ENCODE data around the gene AIG1.
"Not testable (repeated sequence)": the region's sequence is repeated elsewhere in the genome, so short reads cannot be mapped to it uniquely, and the experiment has no call there.

AIG1 gene

DNA sequence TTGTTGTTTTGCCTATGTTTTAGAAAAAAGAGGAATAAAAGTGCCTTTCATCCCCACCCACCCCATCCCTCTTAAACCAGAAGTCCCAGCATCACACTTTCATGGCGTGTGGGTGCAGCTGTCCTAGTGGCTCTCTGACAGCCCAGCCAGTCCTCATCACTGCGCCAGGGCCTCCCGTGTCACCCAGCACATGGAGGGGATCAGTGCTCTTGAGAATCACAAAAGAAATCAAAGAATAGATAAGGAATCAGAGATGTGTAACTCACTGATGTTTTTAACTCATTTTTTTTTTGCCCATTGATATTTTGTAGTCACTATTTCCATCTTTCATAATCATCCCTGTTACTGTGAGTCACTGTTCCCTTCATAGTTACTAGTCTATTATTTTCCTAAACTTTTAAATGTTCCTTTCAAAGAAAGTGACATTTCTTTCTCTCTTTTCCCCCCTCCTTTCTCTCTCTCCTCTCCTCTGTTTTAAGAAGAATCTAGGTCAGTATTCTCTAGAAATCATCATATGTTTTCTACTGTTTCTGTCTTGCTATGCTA lies 78.6 kb downstream of the AIG1 start:
- H3K9ac ChIP-seq (ENCODE audit: low read depth, low read length), result no peak overlapping the region
- no peaks in the 10 kb centered on the region for H3K4me1 ChIP-seq (ENCODE audit: insufficient read depth, low read length)
- H3K36me3 ChIP-seq (ENCODE audit: insufficient read depth, low read length), result peaks cover 5% of the 10 kb centered on the region; the same call in 1 of the 2 replicates
- no peaks in the 10 kb centered on the region for H3K9me3 ChIP-seq (ENCODE audit: control insufficient read depth, insufficient read depth, low read length)

DNA sequence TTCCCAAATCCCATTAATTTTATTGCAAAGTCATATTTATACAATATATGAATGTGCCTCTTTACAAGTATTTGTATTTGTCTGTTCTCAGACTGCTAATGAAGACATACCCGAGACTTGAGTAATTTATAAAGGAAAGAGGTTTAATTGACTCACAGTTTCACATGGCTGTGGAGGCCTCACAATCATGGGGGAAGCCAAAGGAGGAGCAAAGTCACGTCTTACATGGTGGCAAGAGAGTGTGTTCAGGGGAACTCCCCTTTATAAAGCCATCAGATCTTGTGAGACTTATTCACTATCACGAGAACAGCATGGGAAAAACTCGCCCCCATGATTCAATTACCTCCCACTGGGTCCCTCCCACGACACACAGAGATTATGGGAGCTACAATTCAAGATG lies 79.2 kb downstream of the AIG1 start:
- not testable (repeated sequence) for H3K9ac ChIP-seq (ENCODE audit: low read depth, low read length); H3K4me1 ChIP-seq (ENCODE audit: insufficient read depth, low read length); H3K36me3 ChIP-seq (ENCODE audit: insufficient read depth, low read length); H3K9me3 ChIP-seq (ENCODE audit: control insufficient read depth, insufficient read depth, low read length)

DNA sequence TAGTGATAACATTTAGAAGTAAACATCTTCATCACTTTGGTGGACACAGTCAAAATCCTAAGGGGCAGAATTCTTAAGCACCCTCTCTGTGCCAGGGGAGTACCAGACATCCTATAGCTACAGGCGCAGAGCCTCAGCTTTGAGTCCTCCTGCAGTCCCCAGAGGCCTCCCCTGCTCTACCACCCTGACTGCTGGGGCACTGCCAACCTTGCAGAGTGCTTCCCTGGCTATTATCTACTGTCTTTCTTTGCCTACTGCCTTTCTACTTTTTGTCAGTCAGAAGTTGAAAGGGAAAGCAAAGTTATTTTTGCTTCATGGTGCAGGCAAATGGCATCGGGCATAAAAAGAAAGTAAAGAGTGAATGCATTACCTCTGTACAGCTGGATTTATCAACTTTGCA lies 80.1 kb downstream of the AIG1 start:
- Histone ChIP-seq H3K4me1 (ENCODE audit: insufficient read depth, low read length) (no peaks in the 10 kb centered on the region), H3K36me3 (ENCODE audit: insufficient read depth, low read length) (peaks cover 5% of the 10 kb centered on the region; the same call in 1 of the 2 replicates), H3K9ac (ENCODE audit: low read depth, low read length) (no peak overlapping the region), H3K9me3 (ENCODE audit: control insufficient read depth, insufficient read depth, low read length) (no peaks in the 10 kb centered on the region)

DNA sequence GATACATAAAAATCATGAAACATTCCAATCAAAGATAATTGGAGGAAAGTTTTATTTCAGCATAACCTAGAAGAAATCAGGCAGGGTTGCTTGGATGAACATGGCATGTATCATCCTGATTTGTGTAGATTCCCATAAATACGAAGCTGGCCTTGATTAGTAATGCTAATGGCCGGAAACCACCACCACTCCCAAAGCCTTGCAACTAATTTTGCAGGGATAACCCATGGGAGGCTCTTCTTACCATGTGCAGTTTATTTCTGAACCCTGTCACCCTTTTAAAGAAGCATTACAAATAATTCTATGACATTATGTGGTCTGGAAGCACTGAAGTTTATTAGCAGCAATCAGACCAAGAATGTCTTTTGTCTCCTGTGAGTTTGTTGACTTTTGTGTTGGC lies 80.8 kb downstream of the AIG1 start:
- no peak overlapping the region for H3K9ac ChIP-seq (ENCODE audit: low read depth, low read length)
- no peaks in the 10 kb centered on the region for H3K4me1 ChIP-seq (ENCODE audit: insufficient read depth, low read length)
- H3K9me3 ChIP-seq (ENCODE audit: control insufficient read depth, insufficient read depth, low read length), result no peaks in the 10 kb centered on the region
- peaks cover 5% of the 10 kb centered on the region; the same call in 1 of the 2 replicates for H3K36me3 ChIP-seq (ENCODE audit: insufficient read depth, low read length)

DNA sequence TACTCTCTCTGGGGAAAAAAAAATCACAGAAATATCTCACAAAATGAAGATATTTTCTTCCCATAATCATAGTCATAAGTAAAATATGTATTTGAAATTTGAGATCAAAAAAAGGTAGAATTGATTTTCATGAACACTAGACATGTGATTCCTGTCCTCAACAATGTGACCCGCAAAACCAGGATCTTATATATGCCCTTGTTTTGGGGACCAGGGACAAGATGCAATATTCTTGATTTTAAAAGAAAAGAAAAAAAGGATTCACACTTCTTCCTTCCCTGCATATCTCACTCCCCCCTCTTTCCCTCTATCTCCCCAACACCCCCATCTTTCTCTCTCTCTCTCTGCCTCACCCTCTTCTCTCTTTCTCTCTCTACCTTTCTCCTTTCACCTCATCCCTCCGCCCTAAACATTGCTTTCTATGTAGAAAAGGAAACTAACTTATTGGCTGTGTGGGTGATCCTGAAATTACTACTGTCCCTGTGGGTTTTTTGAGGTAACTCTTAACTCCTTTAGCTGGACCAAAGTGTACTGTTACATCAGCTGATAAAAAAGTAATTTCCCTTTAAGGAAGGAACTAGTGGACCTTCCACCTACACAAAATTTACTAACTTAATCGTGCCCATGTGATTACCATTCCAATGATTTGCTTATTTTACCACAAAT lies 85.6 kb downstream of the AIG1 start:
- no peaks in the 10 kb centered on the region for H3K36me3 ChIP-seq (ENCODE audit: insufficient read depth, low read length)
- H3K4me1 ChIP-seq (ENCODE audit: insufficient read depth, low read length), result no peaks in the 10 kb centered on the region
- H3K9ac ChIP-seq (ENCODE audit: low read depth, low read length), result no peak overlapping the region
- no peaks in the 10 kb centered on the region for H3K9me3 ChIP-seq (ENCODE audit: control insufficient read depth, insufficient read depth, low read length)

DNA sequence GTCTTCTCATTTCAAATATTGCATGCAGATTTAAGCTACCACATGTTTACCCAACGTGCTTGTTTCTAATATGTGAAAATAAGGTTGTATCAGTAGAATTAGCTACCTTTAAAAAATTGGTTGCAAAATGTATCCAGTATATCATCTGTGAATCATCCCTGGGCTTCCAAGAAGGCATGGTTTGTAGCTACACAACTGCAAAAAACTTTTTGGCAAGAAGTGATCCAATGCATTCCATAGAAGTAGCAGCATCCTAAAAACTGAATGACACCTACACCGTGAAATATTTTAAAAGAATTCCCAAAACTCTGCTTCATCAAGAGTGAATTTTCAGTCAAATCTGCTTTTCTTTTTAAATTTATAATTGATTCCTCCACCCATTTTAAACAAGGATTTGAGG lies 89.1 kb downstream of the AIG1 start:
- Histone ChIP-seq H3K9ac (ENCODE audit: low read depth, low read length) (no peak overlapping the region), H3K9me3 (ENCODE audit: control insufficient read depth, insufficient read depth, low read length) (no peaks in the 10 kb centered on the region), H3K4me1 (ENCODE audit: insufficient read depth, low read length) (no peaks in the 10 kb centered on the region), H3K36me3 (ENCODE audit: insufficient read depth, low read length) (no peaks in the 10 kb centered on the region)

DNA sequence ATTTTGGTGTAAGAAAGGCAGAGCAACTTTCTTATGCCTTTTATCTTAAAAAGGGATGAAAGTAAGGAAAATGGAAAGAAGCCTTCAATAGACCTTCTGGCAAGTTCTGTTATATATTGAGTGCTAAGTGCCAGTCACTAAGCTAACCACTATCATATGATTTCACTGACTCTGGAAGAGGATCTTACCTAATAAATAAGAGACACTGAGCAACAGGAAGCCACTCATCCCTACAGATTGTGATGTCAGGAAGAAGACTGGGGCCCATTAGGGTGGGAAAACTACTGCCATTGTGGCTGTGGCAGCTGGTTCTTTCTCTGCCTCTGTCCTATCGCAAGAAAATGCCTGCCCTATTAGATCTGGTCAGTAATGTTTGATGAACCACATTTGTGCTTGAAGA lies 89.6 kb downstream of the AIG1 start:
- H3K9me3 ChIP-seq (ENCODE audit: control insufficient read depth, insufficient read depth, low read length), result no peaks in the 10 kb centered on the region
- no peak overlapping the region for H3K9ac ChIP-seq (ENCODE audit: low read depth, low read length)
- no peaks in the 10 kb centered on the region for H3K36me3 ChIP-seq (ENCODE audit: insufficient read depth, low read length)
- H3K4me1 ChIP-seq (ENCODE audit: insufficient read depth, low read length), result no peaks in the 10 kb centered on the region

DNA sequence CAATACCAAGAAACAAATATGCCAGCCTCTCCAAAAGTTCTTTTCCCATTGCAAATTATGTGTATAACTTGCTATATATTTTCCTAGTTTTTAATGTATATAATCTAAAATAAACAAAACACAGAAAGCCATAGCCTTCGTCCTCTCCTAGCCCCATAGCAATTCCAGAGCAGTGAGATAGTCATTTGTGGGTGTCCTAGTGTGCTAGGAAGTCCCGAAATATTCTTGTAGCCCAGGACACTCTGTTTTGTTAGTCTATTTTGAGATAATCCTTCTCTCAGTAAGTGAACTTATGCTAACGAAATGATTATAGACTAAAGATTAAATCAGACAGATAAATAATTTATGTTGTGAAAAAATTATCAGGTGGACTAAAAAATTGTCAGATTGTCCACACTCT lies 90.7 kb downstream of the AIG1 start:
- Histone ChIP-seq H3K9me3 (ENCODE audit: control insufficient read depth, insufficient read depth, low read length) (no peaks in the 10 kb centered on the region), H3K36me3 (ENCODE audit: insufficient read depth, low read length) (no peaks in the 10 kb centered on the region)

DNA sequence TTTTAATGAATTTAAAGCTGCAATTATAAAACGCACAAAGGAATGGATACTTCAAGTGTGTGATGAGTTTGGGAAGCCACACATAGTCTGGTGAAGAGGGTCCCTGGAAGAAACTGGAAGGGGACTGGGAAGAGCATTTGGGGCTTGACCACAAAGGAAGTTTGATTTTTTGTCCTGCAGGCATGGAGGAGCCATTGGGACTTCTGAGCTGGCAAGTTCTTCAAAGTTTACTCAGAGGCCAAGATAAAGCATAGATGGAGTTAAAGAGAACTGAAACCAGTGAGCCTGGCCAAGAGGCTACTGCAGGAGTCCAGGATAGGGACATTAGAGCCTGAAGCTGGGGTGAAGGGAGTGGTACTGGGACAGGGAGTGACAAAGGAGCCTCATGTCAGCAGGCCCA lies 95.0 kb downstream of the AIG1 start:
- H3K4me1 ChIP-seq (ENCODE audit: insufficient read depth, low read length), result no peaks in the 10 kb centered on the region
- no peak overlapping the region for H3K9ac ChIP-seq (ENCODE audit: low read depth, low read length)
- H3K36me3 ChIP-seq (ENCODE audit: insufficient read depth, low read length), result no peaks in the 10 kb centered on the region
- H3K9me3 ChIP-seq (ENCODE audit: control insufficient read depth, insufficient read depth, low read length), result no peaks in the 10 kb centered on the region

More for the DNA sequence above, 90.7 kb downstream of the AIG1 start:
- Histone ChIP-seq H3K9ac (ENCODE audit: low read depth, low read length) (no peak overlapping the region), H3K4me1 (ENCODE audit: insufficient read depth, low read length) (no peaks in the 10 kb centered on the region)

DNA sequence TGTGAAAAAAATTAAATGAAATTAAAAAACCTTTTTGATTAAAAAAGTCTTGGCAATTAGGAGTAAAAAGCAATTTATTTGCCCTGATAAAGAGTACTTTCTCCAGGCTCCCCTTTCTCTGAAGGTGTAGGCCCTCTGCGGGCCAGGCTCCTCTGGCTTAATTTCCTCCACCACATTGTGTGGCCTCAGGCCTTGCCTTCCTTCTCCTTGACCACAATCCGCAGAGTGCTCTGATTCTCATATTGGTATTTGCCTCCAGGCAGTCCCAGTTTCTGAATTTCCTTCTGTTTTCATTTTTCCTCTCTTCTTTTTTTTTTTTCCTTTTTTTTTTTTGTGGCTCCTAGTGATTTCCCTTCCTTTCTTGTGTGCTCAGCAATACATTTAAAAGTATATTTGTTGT lies 96.4 kb downstream of the AIG1 start:
- Histone ChIP-seq H3K36me3 (ENCODE audit: insufficient read depth, low read length) (no peaks in the 10 kb centered on the region), H3K4me1 (ENCODE audit: insufficient read depth, low read length) (no peaks in the 10 kb centered on the region), H3K9ac (ENCODE audit: low read depth, low read length) (no peak overlapping the region), H3K9me3 (ENCODE audit: control insufficient read depth, insufficient read depth, low read length) (no peaks in the 10 kb centered on the region)

DNA sequence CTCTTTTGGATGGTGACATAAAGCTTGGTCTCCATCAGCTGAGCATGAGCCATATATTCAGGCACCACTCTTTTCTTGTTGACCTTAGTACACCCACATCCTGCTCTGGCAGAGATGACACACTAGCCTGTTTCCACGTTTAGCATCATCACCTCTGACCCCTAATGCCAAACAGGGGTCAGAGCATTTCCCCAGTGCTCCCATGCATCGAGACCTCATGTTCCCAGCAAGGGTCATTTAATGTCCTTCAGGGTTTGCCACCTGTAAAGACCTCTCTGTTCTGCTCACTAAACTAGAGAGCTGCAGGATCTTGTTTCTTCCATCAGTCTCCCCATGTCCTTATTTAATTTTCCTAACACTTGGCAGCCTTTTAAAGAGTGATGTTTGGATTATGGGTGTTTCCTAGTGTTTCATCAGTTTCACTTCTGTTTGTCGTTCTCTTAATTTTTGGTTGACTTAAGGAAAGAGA lies 97.5 kb downstream of the AIG1 start:
- Histone ChIP-seq H3K9ac (ENCODE audit: low read depth, low read length) (no peak overlapping the region), H3K4me1 (ENCODE audit: insufficient read depth, low read length) (no peaks in the 10 kb centered on the region), H3K36me3 (ENCODE audit: insufficient read depth, low read length) (no peaks in the 10 kb centered on the region), H3K9me3 (ENCODE audit: control insufficient read depth, insufficient read depth, low read length) (no peaks in the 10 kb centered on the region)

DNA sequence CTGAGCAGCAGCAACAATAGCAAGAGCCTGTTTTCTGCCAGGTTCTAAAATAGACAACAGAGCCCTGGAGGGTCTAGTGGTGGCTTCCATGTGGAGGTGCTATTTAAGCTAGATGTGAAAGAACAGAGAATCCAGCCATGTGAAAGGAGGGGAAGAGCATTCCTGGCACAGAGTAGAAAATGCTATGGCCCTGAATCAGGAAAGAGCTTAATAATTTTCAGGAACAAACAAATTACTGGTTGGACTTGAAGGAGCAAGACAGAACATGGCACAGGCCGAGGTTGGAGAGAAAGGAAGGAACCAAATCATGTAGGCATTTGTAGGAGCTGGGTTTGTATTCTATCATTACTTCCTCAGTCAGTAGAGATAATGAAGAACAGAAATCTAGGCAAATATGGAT lies 98.3 kb downstream of the AIG1 start:
- Histone ChIP-seq H3K4me1 (ENCODE audit: insufficient read depth, low read length) (no peaks in the 10 kb centered on the region), H3K9ac (ENCODE audit: low read depth, low read length) (no peak overlapping the region), H3K9me3 (ENCODE audit: control insufficient read depth, insufficient read depth, low read length) (no peaks in the 10 kb centered on the region), H3K36me3 (ENCODE audit: insufficient read depth, low read length) (no peaks in the 10 kb centered on the region)

DNA sequence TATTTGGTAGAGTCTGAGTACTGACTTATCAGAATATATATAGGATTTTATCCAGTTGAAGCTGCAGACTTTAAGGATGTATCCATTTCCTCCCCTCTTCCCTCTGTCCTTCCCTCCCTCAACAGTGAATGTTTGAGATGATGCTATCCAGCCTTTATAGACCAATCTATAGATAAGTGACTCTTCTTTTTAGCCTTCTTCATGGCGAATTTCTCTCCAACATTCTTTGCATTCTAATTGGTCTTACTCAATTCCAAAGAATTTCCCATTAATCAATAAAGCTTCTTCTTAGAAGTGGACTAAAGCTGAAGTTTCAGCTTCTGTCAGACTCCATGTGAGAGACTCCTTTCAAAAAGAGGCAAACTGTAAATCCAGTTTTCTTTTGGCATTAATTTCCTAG lies 99.3 kb downstream of the AIG1 start:
- no peaks in the 10 kb centered on the region for H3K9me3 ChIP-seq (ENCODE audit: control insufficient read depth, insufficient read depth, low read length)
- H3K9ac ChIP-seq (ENCODE audit: low read depth, low read length), result no peak overlapping the region
- H3K36me3 ChIP-seq (ENCODE audit: insufficient read depth, low read length), result no peaks in the 10 kb centered on the region
- no peaks in the 10 kb centered on the region for H3K4me1 ChIP-seq (ENCODE audit: insufficient read depth, low read length)

DNA sequence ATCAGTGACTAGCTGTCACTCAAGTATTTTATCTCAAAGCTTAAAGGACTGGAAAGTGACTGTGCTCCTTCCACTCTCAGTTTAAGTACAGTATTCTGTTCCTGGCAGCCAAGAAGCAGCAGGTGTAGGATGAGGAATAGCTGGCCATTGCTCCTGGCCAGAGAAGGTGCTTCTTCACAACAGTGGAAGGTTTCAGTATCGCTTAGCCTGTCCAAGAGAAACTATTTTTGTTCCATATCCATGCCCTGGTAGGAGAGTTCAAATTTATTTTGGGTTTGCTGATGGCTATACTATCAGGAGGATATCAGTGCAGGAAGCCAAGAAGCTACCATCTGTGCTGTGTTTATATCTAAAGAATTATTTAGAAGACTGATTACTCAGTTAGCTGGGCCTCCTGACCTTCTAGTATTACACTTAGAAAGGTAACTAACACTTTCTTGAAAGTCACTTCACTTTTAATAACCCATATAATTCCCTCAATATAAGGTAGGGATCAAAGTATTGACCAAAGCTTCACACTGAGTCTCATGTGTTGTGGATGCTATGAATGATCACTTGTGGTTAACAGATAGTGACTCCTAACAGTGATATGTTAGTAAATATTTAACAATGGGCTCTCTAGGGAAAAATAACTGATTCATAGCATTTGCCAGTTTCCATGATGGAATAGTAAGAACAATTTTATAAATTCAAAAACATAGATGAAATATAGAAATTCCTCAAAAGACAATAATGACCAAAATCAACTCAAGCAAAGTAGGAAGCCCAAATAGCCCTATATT lies 99.9 kb downstream of the AIG1 start:
- Histone ChIP-seq H3K4me1 (ENCODE audit: insufficient read depth, low read length) (no peaks in the 10 kb centered on the region), H3K9me3 (ENCODE audit: control insufficient read depth, insufficient read depth, low read length) (no peaks in the 10 kb centered on the region), H3K9ac (ENCODE audit: low read depth, low read length) (no peak overlapping the region), H3K36me3 (ENCODE audit: insufficient read depth, low read length) (no peaks in the 10 kb centered on the region)

DNA sequence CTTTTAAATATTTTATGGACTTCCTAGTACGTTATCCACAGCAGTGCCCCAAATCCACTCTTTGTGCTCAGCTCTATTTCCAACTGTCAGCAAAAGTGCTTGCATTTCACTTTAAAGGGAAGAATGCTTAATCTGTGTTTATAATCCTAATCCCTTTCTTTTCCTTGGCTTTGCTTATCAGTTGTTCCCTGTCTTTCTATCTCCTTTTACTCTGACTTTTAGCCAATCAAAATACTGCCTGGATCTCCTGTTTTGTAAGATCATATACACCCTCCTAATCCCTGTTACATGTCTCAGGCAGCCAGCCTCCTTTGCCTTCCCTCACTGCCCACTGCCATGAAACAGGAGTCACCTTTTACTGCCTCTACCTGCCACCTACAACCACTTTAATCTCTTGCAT lies 102.9 kb downstream of the AIG1 start:
- H3K36me3 ChIP-seq (ENCODE audit: insufficient read depth, low read length), result no peaks in the 10 kb centered on the region
- no peaks in the 10 kb centered on the region for H3K9me3 ChIP-seq (ENCODE audit: control insufficient read depth, insufficient read depth, low read length)
- H3K4me1 ChIP-seq (ENCODE audit: insufficient read depth, low read length), result no peaks in the 10 kb centered on the region
- no peak overlapping the region for H3K9ac ChIP-seq (ENCODE audit: low read depth, low read length)

Data from ES-I3 (cell line).